Measurements from ENCODE around the gene PARVA.
A peak's percentile ranks its signal among the peaks of the same experiment; 100 is the strongest.
"Not testable (repeated sequence)": the region's sequence is repeated elsewhere in the genome, so short reads cannot be mapped to it uniquely, and the experiment has no call there.

The PARVA gene

GRCh38 chr11:12377106-12377823, at the start of gene PARVA:
TSS of gene PARVA (plus strand) at chr11:12377571. CDS start at chr11:12377648, 77 bp downstream.
- peak within 1 kb of the TSS; percentile 84 for H3K4me3 ChIP-seq (ENCODE audit: low read depth, low read length)

GRCh38 chr11:12329169-12329568, 48.2 kb upstream of the PARVA start:
- H3K9ac ChIP-seq (ENCODE audit: low read length) = no peak overlapping the region
- no peaks in the 10 kb centered on the region for H3K27me3 ChIP-seq (ENCODE audit: control insufficient read depth, insufficient read depth, low read length)
- H3K27ac ChIP-seq (ENCODE audit: low read depth, low read length) = no peak overlapping the region
- H3K36me3 ChIP-seq (ENCODE audit: control insufficient read depth, insufficient read depth, low read length) = no peaks in the 10 kb centered on the region
- H3K4me3 ChIP-seq (ENCODE audit: low read depth, low read length) = no peak overlapping the region
- peaks cover 6% of the 10 kb centered on the region for H3K4me1 ChIP-seq (ENCODE audit: control insufficient read depth, insufficient read depth, low read length)
- 0 out of 2 replicates have a peak, but pooled peaks cover 6% of the 10 kb centered on the region for H3K9me3 ChIP-seq (ENCODE audit: control insufficient read depth, insufficient read depth, low read depth, low read length)

More at GRCh38 chr11:12377106-12377823, at the start of gene PARVA:
- H3K36me3 ChIP-seq (ENCODE audit: control insufficient read depth, insufficient read depth, low read length) = no peaks in the 10 kb centered on the region
- H3K9ac ChIP-seq (ENCODE audit: low read length) = peak within 1 kb of the TSS; percentile 91
- H3K27me3 ChIP-seq (ENCODE audit: control insufficient read depth, insufficient read depth, low read length) = peaks cover 12% of the 10 kb centered on the region
- peak within 1 kb of the TSS; percentile 91 for H3K27ac ChIP-seq (ENCODE audit: low read depth, low read length)
- peaks cover 9% of the 10 kb centered on the region for H3K4me1 ChIP-seq (ENCODE audit: control insufficient read depth, insufficient read depth, low read length)
- peaks cover 10% of the 10 kb centered on the region for H3K9me3 ChIP-seq (ENCODE audit: control insufficient read depth, insufficient read depth, low read depth, low read length)

GRCh38 chr11:12329797-12330196, 47.6 kb upstream of the PARVA start:
- Histone ChIP-seq H3K27ac (ENCODE audit: low read depth, low read length) (no peak overlapping the region), H3K4me3 (ENCODE audit: low read depth, low read length) (no peak overlapping the region), H3K9ac (ENCODE audit: low read length) (no peak overlapping the region), H3K36me3 (ENCODE audit: control insufficient read depth, insufficient read depth, low read length) (no peaks in the 10 kb centered on the region), H3K27me3 (ENCODE audit: control insufficient read depth, insufficient read depth, low read length) (no peaks in the 10 kb centered on the region), H3K9me3 (ENCODE audit: control insufficient read depth, insufficient read depth, low read depth, low read length) (0 out of 2 replicates have a peak, but pooled peaks cover 6% of the 10 kb centered on the region), H3K4me1 (ENCODE audit: control insufficient read depth, insufficient read depth, low read length) (peaks cover 6% of the 10 kb centered on the region)

- H3K27me3 ChIP-seq (ENCODE audit: control insufficient read depth, insufficient read depth, low read length) = no peaks in the 10 kb centered on the region
- no peak overlapping the region for H3K27ac ChIP-seq (ENCODE audit: low read depth, low read length)
- H3K9me3 ChIP-seq (ENCODE audit: control insufficient read depth, insufficient read depth, low read depth, low read length) = 0 out of 2 replicates have a peak, but pooled peaks cover 6% of the 10 kb centered on the region
- H3K4me3 ChIP-seq (ENCODE audit: low read depth, low read length) = no peak overlapping the region
- peaks cover 6% of the 10 kb centered on the region for H3K4me1 ChIP-seq (ENCODE audit: control insufficient read depth, insufficient read depth, low read length)
- no peak overlapping the region for H3K9ac ChIP-seq (ENCODE audit: low read length)
- H3K36me3 ChIP-seq (ENCODE audit: control insufficient read depth, insufficient read depth, low read length) = no peaks in the 10 kb centered on the region
Measured at GRCh38 chr11:12330485-12331231, 46.7 kb upstream of the PARVA start.

- no peaks in the 10 kb centered on the region for H3K27me3 ChIP-seq (ENCODE audit: control insufficient read depth, insufficient read depth, low read length)
- no peak overlapping the region for H3K27ac ChIP-seq (ENCODE audit: low read depth, low read length)
- no peak overlapping the region for H3K4me3 ChIP-seq (ENCODE audit: low read depth, low read length)
- 0 out of 2 replicates have a peak, but pooled peaks cover 6% of the 10 kb centered on the region for H3K9me3 ChIP-seq (ENCODE audit: control insufficient read depth, insufficient read depth, low read depth, low read length)
- peaks cover 6% of the 10 kb centered on the region for H3K4me1 ChIP-seq (ENCODE audit: control insufficient read depth, insufficient read depth, low read length)
- H3K36me3 ChIP-seq (ENCODE audit: control insufficient read depth, insufficient read depth, low read length) = no peaks in the 10 kb centered on the region
- no peak overlapping the region for H3K9ac ChIP-seq (ENCODE audit: low read length)
Measured at GRCh38 chr11:12331239-12331874, 46.0 kb upstream of the PARVA start.

GRCh38 chr11:12343526-12343925, 33.8 kb upstream of the PARVA start:
- no peaks in the 10 kb centered on the region for H3K36me3 ChIP-seq (ENCODE audit: control insufficient read depth, insufficient read depth, low read length)
- H3K4me3 ChIP-seq (ENCODE audit: low read depth, low read length) = no peak overlapping the region
- H3K9me3 ChIP-seq (ENCODE audit: control insufficient read depth, insufficient read depth, low read depth, low read length) = no peaks in the 10 kb centered on the region
- H3K27ac ChIP-seq (ENCODE audit: low read depth, low read length) = no peak overlapping the region
- no peaks in the 10 kb centered on the region for H3K4me1 ChIP-seq (ENCODE audit: control insufficient read depth, insufficient read depth, low read length)
- H3K9ac ChIP-seq (ENCODE audit: low read length) = no peak overlapping the region
- no peaks in the 10 kb centered on the region for H3K27me3 ChIP-seq (ENCODE audit: control insufficient read depth, insufficient read depth, low read length)

GRCh38 chr11:12353534-12353933, 23.8 kb upstream of the PARVA start:
- no peaks in the 10 kb centered on the region for H3K27me3 ChIP-seq (ENCODE audit: control insufficient read depth, insufficient read depth, low read length)
- no peak overlapping the region for H3K9ac ChIP-seq (ENCODE audit: low read length)
- H3K27ac ChIP-seq (ENCODE audit: low read depth, low read length) = no peak overlapping the region
- peaks cover 7% of the 10 kb centered on the region; the same call in 1 of the 2 replicates for H3K4me1 ChIP-seq (ENCODE audit: control insufficient read depth, insufficient read depth, low read length)
- no peak overlapping the region for H3K4me3 ChIP-seq (ENCODE audit: low read depth, low read length)
- H3K9me3 ChIP-seq (ENCODE audit: control insufficient read depth, insufficient read depth, low read depth, low read length) = no peaks in the 10 kb centered on the region
- H3K36me3 ChIP-seq (ENCODE audit: control insufficient read depth, insufficient read depth, low read length) = no peaks in the 10 kb centered on the region

- Histone ChIP-seq H3K9ac (ENCODE audit: low read length) (no peak overlapping the region), H3K4me3 (ENCODE audit: low read depth, low read length) (no peak overlapping the region), H3K4me1 (ENCODE audit: control insufficient read depth, insufficient read depth, low read length) (peaks cover 7% of the 10 kb centered on the region; the same call in 1 of the 2 replicates), H3K9me3 (ENCODE audit: control insufficient read depth, insufficient read depth, low read depth, low read length) (no peaks in the 10 kb centered on the region), H3K36me3 (ENCODE audit: control insufficient read depth, insufficient read depth, low read length) (no peaks in the 10 kb centered on the region), H3K27ac (ENCODE audit: low read depth, low read length) (no peak overlapping the region), H3K27me3 (ENCODE audit: control insufficient read depth, insufficient read depth, low read length) (no peaks in the 10 kb centered on the region)
Measured at GRCh38 chr11:12354750-12355545, 22.4 kb upstream of the PARVA start.

GRCh38 chr11:12356944-12357655, 20.3 kb upstream of the PARVA start:
- Histone ChIP-seq H3K9ac (ENCODE audit: low read length) (no peak overlapping the region), H3K4me3 (ENCODE audit: low read depth, low read length) (no peak overlapping the region), H3K36me3 (ENCODE audit: control insufficient read depth, insufficient read depth, low read length) (no peaks in the 10 kb centered on the region), H3K27me3 (ENCODE audit: control insufficient read depth, insufficient read depth, low read length) (no peaks in the 10 kb centered on the region), H3K9me3 (ENCODE audit: control insufficient read depth, insufficient read depth, low read depth, low read length) (no peaks in the 10 kb centered on the region), H3K4me1 (ENCODE audit: control insufficient read depth, insufficient read depth, low read length) (peaks cover 7% of the 10 kb centered on the region; the same call in 1 of the 2 replicates), H3K27ac (ENCODE audit: low read depth, low read length) (no peak overlapping the region)

- H3K9me3 ChIP-seq (ENCODE audit: control insufficient read depth, insufficient read depth, low read depth, low read length); H3K4me1 ChIP-seq (ENCODE audit: control insufficient read depth, insufficient read depth, low read length); H3K27me3 ChIP-seq (ENCODE audit: control insufficient read depth, insufficient read depth, low read length); H3K36me3 ChIP-seq (ENCODE audit: control insufficient read depth, insufficient read depth, low read length); H3K27ac ChIP-seq (ENCODE audit: low read depth, low read length); H3K4me3 ChIP-seq (ENCODE audit: low read depth, low read length); H3K9ac ChIP-seq (ENCODE audit: low read length): not testable (repeated sequence)
Measured at GRCh38 chr11:12357697-12358096, 19.7 kb upstream of the PARVA start.

Data from HUES6 (cell line).